Stimulated activated naive CD4-positive, alpha-beta T cell treated with Interleukin-2 at 50 U/mL for 16 hours (primary cell): ENCODE data around the gene MS4A2.
"Not testable (repeated sequence)": the region's sequence is repeated elsewhere in the genome, so short reads cannot be mapped to it uniquely, and the experiment has no call there.

Experiments
- DNase-seq: peaks from one replicate; lab custom pipeline; 2025; lab: John Stamatoyannopoulos, UW

The MS4A2 gene

GRCh38 chr11:60088364-60088763 is at the start of gene MS4A2:
Gene MS4A2 (plus strand): TSS chr11:60088664. CDS start chr11:60088766, 102 bp downstream.
- no peak for DNase-seq

GRCh38 chr11:60040109-60040508 is 48.4 kb upstream of the MS4A2 start, which contains the start of gene OOSP2:
Gene OOSP2 (plus strand): TSS chr11:60040409. CDS start chr11:60040460, 51 bp downstream.
- no peak for DNase-seq

DNA sequence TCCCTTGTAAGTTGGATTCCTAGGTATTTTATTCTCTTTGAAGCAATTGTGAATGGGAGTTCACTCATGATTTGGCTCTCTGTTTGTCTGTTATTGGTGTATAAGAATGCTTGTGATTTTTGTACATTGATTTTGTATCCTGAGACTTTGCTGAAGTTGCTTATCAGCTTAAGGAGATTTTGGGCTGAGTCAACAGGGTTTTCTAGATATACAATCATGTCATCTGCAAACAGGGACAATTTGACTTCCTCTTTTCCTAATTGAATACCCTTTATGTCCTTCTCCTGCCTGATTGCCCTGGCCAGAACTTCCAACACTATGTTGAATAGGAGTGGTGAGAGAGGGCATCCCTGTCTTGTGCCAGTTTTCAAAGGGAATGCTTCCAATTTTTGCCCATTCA is 38.0 kb upstream of the MS4A2 start:
- DNase-seq: not testable (repeated sequence)

DNA sequence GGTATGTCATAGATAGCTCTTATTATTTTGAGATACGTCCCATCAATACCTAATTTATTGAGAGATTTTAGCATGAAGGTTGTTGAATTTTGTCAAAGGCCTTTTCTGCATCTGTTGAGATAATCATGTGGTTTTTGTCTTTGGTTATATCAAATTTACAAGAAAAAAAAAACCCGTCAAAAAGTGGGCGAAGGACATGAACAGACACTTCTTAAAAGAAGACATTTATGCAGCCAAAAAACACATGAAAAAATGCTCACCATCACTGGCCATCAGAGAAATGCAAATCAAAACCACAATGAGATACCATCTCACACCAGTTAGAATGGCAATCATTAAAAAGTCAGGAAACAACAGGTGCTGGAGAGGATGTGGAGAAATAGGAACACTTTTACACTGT is 37.6 kb upstream of the MS4A2 start:
- not testable (repeated sequence) for DNase-seq

- no peak for DNase-seq
Measured at GRCh38 chr11:60056349-60056969, 32.0 kb upstream of the MS4A2 start, which contains the start of gene MS4A3. Gene MS4A3 (plus strand): TSS chr11:60056665. CDS start chr11:60061161, 4,496 bp downstream.

- no peak for DNase-seq
Measured at GRCh38 chr11:60059052-60059451, 29.4 kb upstream of the MS4A2 start.

DNA sequence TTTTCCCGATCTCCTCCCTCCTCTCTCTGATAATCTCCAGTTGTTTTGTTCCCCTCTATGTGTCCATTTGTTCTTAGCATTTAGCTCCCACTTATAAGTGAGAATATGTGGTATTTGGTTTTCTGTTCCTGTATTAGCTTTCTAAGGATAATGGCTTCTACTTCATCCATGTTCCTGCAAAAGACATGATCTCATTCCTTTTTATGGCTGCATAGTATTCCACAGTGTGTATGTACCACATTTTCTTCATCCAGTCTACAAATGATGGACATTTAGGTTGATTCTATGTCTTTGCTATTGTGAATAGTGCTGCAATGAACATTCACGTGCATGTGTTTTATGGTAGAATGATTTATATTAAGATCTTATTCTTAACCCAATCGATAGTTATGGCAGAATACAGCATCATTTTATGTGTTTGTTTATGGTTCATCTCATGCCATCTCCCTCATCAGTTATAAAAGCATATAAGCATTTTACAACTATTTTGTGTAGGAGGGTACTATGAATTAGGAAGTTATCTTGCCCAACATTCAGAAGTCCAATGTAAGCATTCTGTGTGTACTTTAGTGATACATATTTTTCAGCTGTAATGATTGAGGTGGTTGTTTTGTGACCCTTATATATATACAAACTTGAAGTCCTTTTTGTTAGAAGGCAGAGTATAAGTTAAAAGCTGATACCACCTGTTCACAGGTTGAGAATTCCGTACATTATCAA is 28.8 kb upstream of the MS4A2 start:
- DNase-seq: no peak

DNA sequence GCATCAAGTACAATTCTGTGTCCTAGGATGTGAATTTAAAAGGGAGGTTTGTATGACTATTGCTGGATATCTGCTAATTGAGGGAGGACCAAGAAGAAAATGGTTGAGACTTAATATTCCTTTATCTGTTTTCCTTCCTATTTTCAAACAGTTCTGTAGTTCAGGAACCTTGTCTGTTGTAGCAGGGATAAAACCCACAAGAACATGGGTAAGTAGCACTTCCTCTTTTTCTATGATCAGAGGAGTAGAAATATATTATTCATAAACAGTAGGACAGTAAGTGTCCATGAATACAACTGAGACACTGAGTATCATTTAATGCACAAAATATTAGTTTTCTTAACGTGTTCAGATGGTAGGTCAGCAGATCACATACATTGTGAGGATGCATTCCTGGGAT is 24.4 kb upstream of the MS4A2 start:
- no peak for DNase-seq

GRCh38 chr11:60065801-60066200 is 22.7 kb upstream of the MS4A2 start:
- no peak for DNase-seq

DNA sequence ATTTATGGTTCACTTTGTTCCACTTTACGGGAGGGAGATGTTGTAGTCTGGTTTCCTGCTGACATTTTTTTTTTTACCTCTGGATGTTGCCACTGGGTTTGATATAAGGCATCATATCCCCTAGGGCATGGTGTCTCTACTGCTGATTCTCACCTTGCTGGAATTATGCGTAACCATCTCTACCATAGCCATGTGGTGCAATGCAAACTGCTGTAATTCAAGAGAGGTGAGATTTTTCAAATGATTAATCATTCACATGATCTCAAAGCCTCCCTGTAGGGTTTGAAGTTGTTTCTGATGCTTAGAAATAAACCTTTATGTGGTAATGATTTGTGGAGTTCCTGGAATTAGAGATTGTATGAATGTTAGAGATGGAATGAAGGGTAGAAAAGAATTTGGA is 19.0 kb upstream of the MS4A2 start:
- DNase-seq: no peak

DNA sequence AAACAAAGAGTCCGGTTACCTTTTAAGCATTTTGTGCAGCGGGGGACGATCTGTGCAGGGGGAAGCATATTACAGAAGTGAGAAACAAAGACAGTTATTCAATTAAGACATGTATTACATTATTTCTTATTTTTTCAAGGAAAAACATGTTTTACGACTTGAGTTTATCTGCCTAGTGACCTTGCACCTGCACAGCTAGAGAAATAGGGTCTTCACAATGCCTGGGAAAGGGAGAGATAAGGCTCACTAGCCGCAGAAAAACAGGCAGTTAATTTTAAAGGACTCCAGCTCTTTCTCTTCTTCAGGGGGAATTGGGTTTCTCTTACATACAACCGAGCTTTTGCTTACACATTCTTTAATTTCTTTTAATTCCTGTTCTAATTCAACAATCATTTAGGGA is 16.8 kb upstream of the MS4A2 start:
- not testable (repeated sequence) for DNase-seq

DNA sequence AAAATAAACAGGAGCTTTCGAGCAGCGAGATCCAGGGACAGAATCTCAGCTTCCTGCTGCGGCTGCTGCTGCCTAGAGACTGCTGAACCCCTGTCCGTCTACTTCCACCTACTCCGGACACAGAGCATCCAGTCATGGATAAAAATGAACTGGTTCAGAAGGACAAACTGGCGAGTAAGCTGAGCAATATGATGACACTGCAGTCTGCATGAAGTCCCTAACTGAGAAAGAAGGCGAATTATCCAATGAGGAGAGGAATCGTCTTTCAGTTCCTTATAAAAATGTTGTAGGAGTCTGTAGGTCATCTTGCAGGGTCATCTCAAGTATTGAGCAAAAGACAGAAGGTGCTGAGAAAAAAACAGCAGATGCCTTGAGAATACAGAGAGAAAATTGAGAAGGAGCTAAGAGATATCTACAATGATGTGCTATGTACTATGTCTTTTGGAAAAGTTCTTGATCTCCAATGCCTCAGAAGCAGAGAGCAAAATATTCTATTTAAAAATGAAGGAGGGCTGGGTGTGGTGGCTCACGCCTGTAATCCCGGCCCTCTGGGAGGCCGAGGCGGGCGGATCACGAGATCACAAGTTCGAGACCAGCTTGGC is 11.1 kb upstream of the MS4A2 start:
- no peak for DNase-seq

GRCh38 chr11:60077981-60078380 is 10.5 kb upstream of the MS4A2 start:
- no peak for DNase-seq

- no peak for DNase-seq
Measured at GRCh38 chr11:60078745-60079144, 9.7 kb upstream of the MS4A2 start.

- DNase-seq: no peak
Measured at GRCh38 chr11:60080535-60080934, 7.9 kb upstream of the MS4A2 start.

DNA sequence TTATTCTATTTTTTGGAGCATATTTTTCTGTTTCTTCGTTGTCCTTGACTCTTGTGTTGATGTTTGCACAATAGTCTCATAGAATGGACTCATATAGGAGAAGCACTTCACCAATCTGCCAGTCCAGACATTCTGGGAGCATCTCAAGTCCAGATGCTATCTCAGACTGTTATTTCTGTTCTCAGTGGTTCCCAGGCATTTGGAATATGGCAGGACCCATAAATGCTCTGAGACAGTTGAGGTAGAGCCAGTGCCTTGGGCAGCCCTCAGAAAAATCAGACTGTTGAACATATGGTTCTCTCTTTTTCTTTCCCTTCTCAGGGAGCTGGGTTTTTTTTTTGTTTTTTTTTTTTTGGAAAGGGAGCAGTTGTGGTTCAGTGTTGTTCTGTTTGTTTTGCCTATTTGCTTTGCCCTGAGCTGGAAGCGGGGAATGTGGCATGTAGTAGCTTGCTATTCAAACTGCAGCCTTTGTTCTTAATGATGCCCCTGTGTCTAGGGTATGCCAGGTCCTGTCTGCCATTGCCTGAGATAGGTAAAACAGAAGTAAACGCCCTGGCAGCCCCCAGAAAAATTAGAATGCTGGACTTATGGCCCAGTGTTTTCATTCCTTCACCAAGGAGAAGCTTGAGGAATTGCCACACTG is 3.7 kb upstream of the MS4A2 start:
- DNase-seq: no peak

DNA sequence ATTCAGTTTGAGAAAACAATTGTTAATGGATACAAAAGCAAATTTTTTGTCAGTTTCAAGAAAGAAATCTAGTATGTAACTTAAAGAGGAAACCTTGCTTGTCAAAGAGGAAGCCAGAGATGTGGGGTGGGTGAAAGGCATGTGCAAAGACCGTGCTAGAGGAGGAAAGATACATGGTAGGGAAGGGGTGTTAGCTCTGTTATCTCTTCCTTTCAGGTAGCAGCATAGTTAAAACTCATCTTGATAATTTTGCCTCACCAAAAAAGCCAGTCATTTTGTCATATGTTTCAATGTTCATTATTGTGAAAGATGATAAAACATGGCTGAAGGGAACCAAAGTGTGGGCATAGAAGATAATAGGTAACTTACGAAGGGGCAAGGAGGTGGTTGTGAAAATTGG is 2.6 kb upstream of the MS4A2 start:
- DNase-seq: no peak

- DNase-seq: no peak
Measured at GRCh38 chr11:60087239-60087638, 1.2 kb upstream of the MS4A2 start.

GRCh38 chr11:60095477-60096120 is 7.1 kb downstream of the MS4A2 start:
- DNase-seq: no peak

DNA sequence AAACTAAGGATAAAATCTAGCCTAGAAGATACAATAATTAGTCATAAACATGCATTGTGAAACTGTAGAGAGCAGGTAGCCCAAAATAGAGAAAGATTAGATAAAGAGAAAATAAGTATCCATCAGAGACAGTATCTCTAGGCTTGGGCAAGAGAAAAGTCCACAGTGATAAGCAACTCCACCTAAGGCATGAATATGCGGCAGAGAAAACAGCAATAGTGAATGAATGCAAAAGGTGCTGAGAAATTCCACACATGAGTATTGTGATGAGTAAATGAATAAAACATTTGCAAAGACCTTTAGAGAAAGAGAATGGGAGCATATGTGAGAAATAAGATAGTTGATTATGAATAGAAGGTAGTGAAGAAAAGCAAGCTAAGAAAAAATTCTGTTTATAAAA is 8.7 kb downstream of the MS4A2 start:
- DNase-seq: no peak

DNA sequence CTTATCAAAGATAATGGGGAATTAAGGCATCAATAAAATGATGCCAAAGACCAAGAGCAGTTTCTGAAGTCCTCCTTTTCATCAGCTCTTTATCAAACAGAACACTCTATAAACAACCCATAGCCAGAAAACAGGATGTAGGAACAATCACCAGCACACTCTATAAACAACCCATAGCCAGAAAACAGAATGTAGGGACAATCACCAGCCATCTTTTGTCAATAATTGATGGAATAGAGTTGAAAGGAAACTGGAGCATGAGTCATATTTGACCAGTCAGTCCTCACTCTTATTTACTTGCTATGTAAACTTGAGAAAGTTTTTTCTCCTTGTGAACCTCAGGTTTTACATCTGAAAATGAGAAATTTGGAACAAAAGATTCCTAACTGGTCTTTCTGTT is 10.0 kb downstream of the MS4A2 start:
- no peak for DNase-seq

GRCh38 chr11:60100516-60100915 is 12.1 kb downstream of the MS4A2 start:
- DNase-seq: no peak
